RWPE1 (cell line): Measurements from ENCODE around the gene SPC24.
"Not testable (repeated sequence)": the region's sequence is repeated elsewhere in the genome, so short reads cannot be mapped to it uniquely, and the experiment has no call there.

Experiments
- CTCF ChIA-PET: fragments of 350-600 bp; sonication (Branson Sonifier 250); formaldehyde crosslinking; extraction: SDS; loops from one replicate; lab custom pipeline; 2021; lab: Yijun Ruan, JAX
- POLR2A ChIA-PET: fragments of 400-600 bp; formaldehyde crosslinking; extraction: SDS; loops from one replicate; lab custom pipeline; 2020; ENCODE audit warnings: antibody characterized with exemption; ENCODE audit not compliant: low non-redundant PET; lab: Yijun Ruan, JAX
- DNase-seq: peaks from one replicate; pipeline ENCODE4 v3.0.0; 2012; ENCODE audit warnings: low spot score
- H3K27ac ChIP-seq: fragments of 450-650 bp; 2 replicates; pipeline ENCODE4 v1.5.1; 2017
- CTCF ChIP-seq: fragments of 450-650 bp; conservative IDR thresholded peaks from 2 replicates; pipeline ENCODE4 v1.5.1; 2017; ENCODE audit warnings: low read depth, mild to moderate bottlenecking

SPC24 gene

GRCh38 chr19:11123114-11123513 lies 32.5 kb downstream of the SPC24 start:
- ChIA-PET CTCF (no interaction called here), POLR2A (no interaction called here)
- DNase-seq = no peak
- no peak for TF ChIP-seq CTCF
- H3K27ac ChIP-seq = peak overlapping the region; percentile 60

GRCh38 chr19:11121963-11122362 lies 33.6 kb downstream of the SPC24 start:
- CTCF ChIA-PET, DNase-seq, POLR2A ChIA-PET: not testable (repeated sequence)
- peak overlapping the region; percentile 80; the same call in 1 of the 2 replicates for H3K27ac ChIP-seq

- TF ChIP-seq CTCF = no peak
These were observed 39.1 kb downstream of the SPC24 start for GRCh38 chr19:11116507-11116906.

GRCh38 chr19:11115895-11116446 lies 39.6 kb downstream of the SPC24 start:
- TF ChIP-seq CTCF = no peak
- ChIA-PET CTCF (interaction anchor here (0.6 kb wide), 1 partner anchor 10 kb away, joined by 3 read pairs; no protein-coding TSS in a partner anchor), POLR2A (no interaction called here)
- DNase-seq = no peak
- H3K27ac ChIP-seq = peak overlapping the region; percentile 80

More at GRCh38 chr19:11116507-11116906, 39.1 kb downstream of the SPC24 start:
- ChIA-PET POLR2A (no interaction called here), CTCF (interaction anchor here (1.0 kb wide), 1 partner anchor 9 kb away, joined by 4 read pairs; no protein-coding TSS in a partner anchor)
- H3K27ac ChIP-seq = peak overlapping the region; percentile 80
- no peak for DNase-seq

- ChIA-PET CTCF (interaction anchor here (0.6 kb wide), 1 partner anchor 11 kb away, joined by 3 read pairs; no protein-coding TSS in a partner anchor), POLR2A (no interaction called here)
- H3K27ac ChIP-seq = peak overlapping the region; percentile 80
- no peak for DNase-seq
- TF ChIP-seq CTCF = no peak
These were observed 40.5 kb downstream of the SPC24 start for GRCh38 chr19:11115042-11115441.

- no peak for TF ChIP-seq CTCF
- peak overlapping the region; percentile 80 for H3K27ac ChIP-seq
- CTCF ChIA-PET = no interaction called here
- no peak for DNase-seq
- POLR2A ChIA-PET = no interaction called here
These were observed 42.4 kb downstream of the SPC24 start for GRCh38 chr19:11113140-11113708.

- no peak for DNase-seq
- no peak for TF ChIP-seq CTCF
- ChIA-PET POLR2A (interaction anchor here (0.6 kb wide), 1 partner anchor 76 kb away, joined by 4 read pairs; no protein-coding TSS in a partner anchor), CTCF (interaction anchor here (0.6 kb wide), 1 partner anchor 25 kb away, joined by 4 read pairs; no protein-coding TSS in a partner anchor)
- H3K27ac ChIP-seq = peak overlapping the region; percentile 80
These were observed 43.8 kb downstream of the SPC24 start for GRCh38 chr19:11111771-11112144.
